Endothelial cell (in vitro differentiated cells): Measurements from ENCODE around the gene NTSR1. TPM values are rescaled to one million over a fixed set of nuclear protein-coding genes. Genes with fewer than 3 reads are reported as not detected.

ENCODE experiments used
- DNase-seq: peaks from one replicate; pipeline ENCODE4 v3.0.0; 2021; ENCODE audit warnings: low spot score
- H3K27ac Mint-ChIP-seq: one replicate; pipeline ENCODE4 v1.8.0; 2021; ENCODE audit warnings: mixed read lengths, inconsistent platforms; ENCODE audit not compliant: unreplicated experiment
- H3K27me3 Mint-ChIP-seq: one replicate; pipeline ENCODE4 v1.8.0; 2021; ENCODE audit warnings: mild to moderate bottlenecking, moderate library complexity, mixed read lengths, inconsistent platforms; ENCODE audit not compliant: unreplicated experiment
- H3K36me3 Mint-ChIP-seq: one replicate; pipeline ENCODE4 v1.8.0; 2021; ENCODE audit warnings: mild to moderate bottlenecking, low read depth, mixed read lengths, inconsistent platforms; ENCODE audit not compliant: unreplicated experiment
- H3K4me1 Mint-ChIP-seq: one replicate; pipeline ENCODE4 v1.8.0; 2021; ENCODE audit warnings: mild to moderate bottlenecking, mixed read lengths, inconsistent platforms; ENCODE audit not compliant: unreplicated experiment
- H3K4me3 Mint-ChIP-seq: one replicate; pipeline ENCODE4 v1.8.0; 2021; ENCODE audit warnings: mild to moderate bottlenecking, mixed read lengths, inconsistent platforms; ENCODE audit not compliant: unreplicated experiment
- H3K9me3 Mint-ChIP-seq: one replicate; pipeline ENCODE4 v1.8.0; 2021; ENCODE audit warnings: mixed read lengths, inconsistent platforms; ENCODE audit not compliant: unreplicated experiment
- total RNA-seq: library from RNA; stranded (reverse); fragmentation: NEBNext Ultra II Directional; extraction: Animal tissue kit (Norgen Biotek cat#: 25700); gene quantifications from one replicate; pipeline ENCODE4 v1.2.1, GENCODE V29; 2021; ENCODE audit not compliant: unreplicated experiment
- TF ChIP-seq, protein P1 (sequence below): fragments of 200-600 bp; sonication (generic); IDR thresholded peaks from one replicate; pipeline ENCODE4 v1.5.0; 2021; ENCODE audit warnings: antibody characterized with exemption; ENCODE audit not compliant: unreplicated experiment

The NTSR1 gene
- total RNA-seq, 1 donor from 2014 or later: not detected

GRCh38 chr20:62764156-62764935, 55.7 kb downstream of the NTSR1 start:
- Mint-ChIP-seq H3K9me3 (no peaks in the 10 kb centered on the region), H3K36me3 (no peaks in the 10 kb centered on the region), H3K27me3 (peaks cover 6% of the 10 kb centered on the region), H3K27ac (no peak overlapping the region), H3K4me3 (no peak overlapping the region), H3K4me1 (no peaks in the 10 kb centered on the region)
- DNase-seq: no peak
- TF ChIP-seq, protein P1, sequence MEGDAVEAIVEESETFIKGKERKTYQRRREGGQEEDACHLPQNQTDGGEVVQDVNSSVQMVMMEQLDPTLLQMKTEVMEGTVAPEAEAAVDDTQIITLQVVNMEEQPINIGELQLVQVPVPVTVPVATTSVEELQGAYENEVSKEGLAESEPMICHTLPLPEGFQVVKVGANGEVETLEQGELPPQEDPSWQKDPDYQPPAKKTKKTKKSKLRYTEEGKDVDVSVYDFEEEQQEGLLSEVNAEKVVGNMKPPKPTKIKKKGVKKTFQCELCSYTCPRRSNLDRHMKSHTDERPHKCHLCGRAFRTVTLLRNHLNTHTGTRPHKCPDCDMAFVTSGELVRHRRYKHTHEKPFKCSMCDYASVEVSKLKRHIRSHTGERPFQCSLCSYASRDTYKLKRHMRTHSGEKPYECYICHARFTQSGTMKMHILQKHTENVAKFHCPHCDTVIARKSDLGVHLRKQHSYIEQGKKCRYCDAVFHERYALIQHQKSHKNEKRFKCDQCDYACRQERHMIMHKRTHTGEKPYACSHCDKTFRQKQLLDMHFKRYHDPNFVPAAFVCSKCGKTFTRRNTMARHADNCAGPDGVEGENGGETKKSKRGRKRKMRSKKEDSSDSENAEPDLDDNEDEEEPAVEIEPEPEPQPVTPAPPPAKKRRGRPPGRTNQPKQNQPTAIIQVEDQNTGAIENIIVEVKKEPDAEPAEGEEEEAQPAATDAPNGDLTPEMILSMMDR: no peak

- no peaks in the 10 kb centered on the region for H3K4me1 Mint-ChIP-seq
- TF ChIP-seq, protein P1: no peak
Measured at GRCh38 chr20:62765021-62765420, 56.4 kb downstream of the NTSR1 start.

DNA sequence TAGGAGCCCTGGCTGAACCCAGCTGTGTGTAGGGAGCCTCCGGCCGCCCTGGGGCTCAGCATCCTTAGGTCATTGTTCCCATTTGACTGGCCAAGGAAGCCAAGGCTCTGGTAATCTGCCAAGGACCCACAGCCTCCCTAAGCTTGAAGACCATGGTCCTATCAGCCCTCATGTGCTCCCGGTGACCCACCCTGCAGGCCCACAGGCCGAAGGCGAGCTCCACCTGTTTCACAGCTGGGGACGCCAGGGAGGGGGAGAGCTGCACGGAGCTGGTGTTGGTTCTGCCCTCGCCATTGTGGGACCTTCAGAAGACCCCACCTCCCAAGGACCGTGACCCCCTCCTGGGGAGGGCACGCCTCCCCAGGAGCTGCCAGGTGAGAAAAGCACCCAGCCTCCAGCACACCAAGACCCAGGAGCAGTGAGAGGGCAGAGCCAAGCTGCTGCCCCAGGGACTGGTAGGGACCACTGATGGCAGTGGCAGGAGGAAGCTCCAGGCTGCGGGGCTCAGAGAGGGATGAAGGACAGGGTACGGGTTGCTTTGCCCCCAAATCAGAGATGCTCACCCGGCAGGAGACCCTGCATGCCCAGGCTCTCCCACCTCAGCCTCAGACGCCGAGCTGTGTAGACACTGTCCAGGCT, 56.9 kb downstream of the NTSR1 start:
- TF ChIP-seq, protein P1: no peak
- Mint-ChIP-seq H3K4me1 (no peaks in the 10 kb centered on the region), H3K27ac (no peak overlapping the region)

More at GRCh38 chr20:62765021-62765420, 56.4 kb downstream of the NTSR1 start:
- H3K4me3 Mint-ChIP-seq: no peak overlapping the region
- peaks cover 6% of the 10 kb centered on the region for H3K27me3 Mint-ChIP-seq
- H3K36me3 Mint-ChIP-seq: no peaks in the 10 kb centered on the region
- no peak for DNase-seq
- no peaks in the 10 kb centered on the region for H3K9me3 Mint-ChIP-seq
- H3K27ac Mint-ChIP-seq: no peak overlapping the region

GRCh38 chr20:62766071-62766450, 57.4 kb downstream of the NTSR1 start:
- Mint-ChIP-seq H3K4me1 (no peaks in the 10 kb centered on the region), H3K9me3 (no peaks in the 10 kb centered on the region), H3K4me3 (no peak overlapping the region), H3K36me3 (no peaks in the 10 kb centered on the region), H3K27me3 (peaks cover 6% of the 10 kb centered on the region), H3K27ac (no peak overlapping the region)
- TF ChIP-seq, protein P1: no peak
- no peak for DNase-seq

More for the DNA sequence above, 56.9 kb downstream of the NTSR1 start:
- Mint-ChIP-seq H3K36me3 (no peaks in the 10 kb centered on the region), H3K4me3 (no peak overlapping the region), H3K27me3 (peaks cover 6% of the 10 kb centered on the region), H3K9me3 (no peaks in the 10 kb centered on the region)
- no peak for DNase-seq

DNA sequence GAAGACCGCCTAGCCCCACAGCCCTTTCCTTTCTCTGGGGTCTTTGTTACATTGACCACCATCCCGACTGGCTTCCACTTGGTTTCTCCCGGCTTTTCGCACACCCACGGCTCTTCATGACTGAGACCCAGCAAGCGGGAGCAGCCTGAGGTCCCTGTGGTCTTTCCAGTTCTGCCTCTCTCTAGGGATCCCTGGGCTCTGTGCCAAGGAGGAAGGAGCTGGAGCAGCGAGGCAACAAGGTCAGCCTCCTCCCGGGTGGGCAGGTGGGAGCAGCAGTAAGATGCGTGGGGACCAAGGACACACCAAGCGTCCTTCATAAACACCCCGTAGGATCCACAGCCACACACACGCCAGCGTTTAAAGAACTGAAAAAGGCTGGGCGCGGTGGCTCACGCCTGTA, 58.1 kb downstream of the NTSR1 start:
- DNase-seq: no peak
- H3K4me3 Mint-ChIP-seq: no peak overlapping the region
- no peaks in the 10 kb centered on the region for H3K9me3 Mint-ChIP-seq
- H3K4me1 Mint-ChIP-seq: no peaks in the 10 kb centered on the region
- TF ChIP-seq, protein P1: no peak
- peaks cover 6% of the 10 kb centered on the region for H3K27me3 Mint-ChIP-seq
- no peaks in the 10 kb centered on the region for H3K36me3 Mint-ChIP-seq
- H3K27ac Mint-ChIP-seq: no peak overlapping the region
